ENCODE results near the gene PRM2. TPM values are rescaled to one million over a fixed set of nuclear protein-coding genes. Genes with fewer than 3 reads are reported as not detected.

Gene PRM2
- total RNA-seq, 1 donor from 2014 or later: not detected

- no peak for DNase-seq (ENCODE audit: low read depth)
These were observed 15.7 kb downstream of the PRM2 start for GRCh38 chr16:11260596-11260966.

- no peak for DNase-seq (ENCODE audit: low read depth)
These were observed 16.4 kb downstream of the PRM2 start for GRCh38 chr16:11259655-11260595.

GRCh38 chr16:11258553-11259492 is 17.5 kb downstream of the PRM2 start:
- no peak for DNase-seq (ENCODE audit: low read depth)

- DNase-seq (ENCODE audit: low read depth): peak; percentile 69
These were observed 18.9 kb downstream of the PRM2 start for GRCh38 chr16:11257131-11257938.

- no peak for DNase-seq (ENCODE audit: low read depth)
These were observed 19.6 kb downstream of the PRM2 start for GRCh38 chr16:11256661-11257130.

- peak; percentile 22 for DNase-seq (ENCODE audit: low read depth)
These were observed 20.3 kb downstream of the PRM2 start, which contains the start of gene SOCS1 for GRCh38 chr16:11255737-11256660. Gene SOCS1 (minus strand): TSS chr16:11256204. CDS start chr16:11255478, 726 bp downstream.

- DNase-seq (ENCODE audit: low read depth): no peak
These were observed 21.2 kb downstream of the PRM2 start for GRCh38 chr16:11254913-11255736.

- no peak for DNase-seq (ENCODE audit: low read depth)
These were observed 22.0 kb downstream of the PRM2 start for GRCh38 chr16:11253995-11254912.

GRCh38 chr16:11253009-11253994 is 23.0 kb downstream of the PRM2 start:
- DNase-seq (ENCODE audit: low read depth): no peak

GRCh38 chr16:11252482-11252931 is 23.8 kb downstream of the PRM2 start:
- no peak for DNase-seq (ENCODE audit: low read depth)

- DNase-seq (ENCODE audit: low read depth): no peak
These were observed 24.5 kb downstream of the PRM2 start for GRCh38 chr16:11251525-11252481.

GRCh38 chr16:11250786-11251524 is 25.3 kb downstream of the PRM2 start:
- no peak for DNase-seq (ENCODE audit: low read depth)

- DNase-seq (ENCODE audit: low read depth): no peak
These were observed 26.0 kb downstream of the PRM2 start for GRCh38 chr16:11250091-11250785.
